HG02885 (cell line): ENCODE results near the gene POLA2.

Experiments
- ATAC-seq: cut with Tn5 transposase; IDR thresholded peaks from one replicate; pipeline ENCODE4 v1.9.1; 2021; ENCODE audit warnings: mild to moderate bottlenecking; ENCODE audit not compliant: unreplicated experiment, poor library complexity

POLA2 gene

DNA sequence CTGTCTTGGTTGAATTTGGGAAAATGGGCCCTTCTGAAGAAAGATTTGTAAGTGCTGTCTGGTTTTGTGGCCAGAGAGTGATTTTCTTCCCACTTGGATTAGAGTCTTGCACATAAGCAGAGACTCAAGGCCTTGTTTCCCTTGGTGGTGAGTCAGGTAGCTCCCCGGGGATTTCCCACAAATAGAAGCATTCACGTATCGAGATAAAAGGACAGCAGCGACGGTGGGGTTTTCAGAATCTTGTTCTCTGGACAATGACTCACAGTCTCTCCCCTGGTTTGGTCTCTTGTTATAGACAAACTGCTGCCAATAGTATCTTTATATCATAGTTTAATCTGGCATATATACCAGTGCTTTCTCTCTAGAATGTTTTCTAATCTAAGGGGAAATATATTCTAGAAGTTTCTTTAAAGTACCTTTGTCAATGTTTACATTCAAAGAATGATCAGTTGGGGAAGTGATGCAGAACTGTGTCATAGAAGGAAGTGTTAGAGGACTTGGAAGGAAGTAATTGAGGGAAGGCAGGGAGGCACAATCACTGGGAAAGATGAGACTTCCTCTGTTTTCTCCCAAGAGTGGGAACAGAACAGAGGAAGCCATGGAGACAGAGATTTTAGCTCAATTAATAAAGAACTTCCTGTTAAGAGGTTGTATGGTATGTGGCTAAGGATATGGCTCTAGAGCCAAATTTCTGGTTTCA lies 18.1 kb downstream of the POLA2 start:
- no peak for ATAC-seq

DNA sequence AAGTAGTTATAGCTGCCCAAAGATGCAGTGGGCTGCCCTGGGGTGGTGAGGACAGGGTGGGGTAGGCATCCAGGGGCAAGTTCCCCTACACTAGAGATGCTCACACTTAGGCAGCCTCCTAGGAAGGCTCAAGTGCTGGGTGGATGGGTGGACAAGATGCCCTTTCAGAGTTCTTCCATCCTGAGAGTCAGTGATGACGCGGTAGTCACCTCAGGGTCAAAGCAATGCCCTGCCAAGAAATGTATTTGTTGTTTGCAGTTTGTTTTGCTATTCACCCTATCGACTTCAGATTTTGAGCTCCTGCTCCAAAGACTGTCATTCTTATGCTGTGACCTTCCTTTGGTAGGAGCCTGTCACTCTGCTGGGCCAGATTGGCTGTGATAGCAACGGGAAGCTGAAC lies 18.9 kb downstream of the POLA2 start:
- no peak for ATAC-seq

DNA sequence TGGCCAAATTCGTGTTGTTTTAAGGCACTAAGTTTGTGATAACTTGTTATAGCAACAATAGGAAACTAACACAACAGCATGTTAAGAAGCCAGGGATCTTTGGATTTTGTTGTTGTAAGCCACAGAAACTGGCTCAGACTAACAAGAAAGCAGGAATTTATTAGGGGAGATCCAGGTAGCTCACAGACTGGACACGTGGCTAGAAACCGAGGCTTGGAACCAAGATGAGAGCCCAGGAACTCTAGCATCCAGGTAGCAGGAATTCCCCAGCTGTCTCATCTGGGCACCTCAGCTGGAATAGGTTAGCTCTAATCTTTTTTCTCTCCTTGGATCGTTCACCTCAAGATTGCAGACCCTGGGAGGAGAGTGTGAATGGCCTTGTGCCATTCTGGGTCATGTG lies 24.9 kb downstream of the POLA2 start:
- ATAC-seq, result no peak

DNA sequence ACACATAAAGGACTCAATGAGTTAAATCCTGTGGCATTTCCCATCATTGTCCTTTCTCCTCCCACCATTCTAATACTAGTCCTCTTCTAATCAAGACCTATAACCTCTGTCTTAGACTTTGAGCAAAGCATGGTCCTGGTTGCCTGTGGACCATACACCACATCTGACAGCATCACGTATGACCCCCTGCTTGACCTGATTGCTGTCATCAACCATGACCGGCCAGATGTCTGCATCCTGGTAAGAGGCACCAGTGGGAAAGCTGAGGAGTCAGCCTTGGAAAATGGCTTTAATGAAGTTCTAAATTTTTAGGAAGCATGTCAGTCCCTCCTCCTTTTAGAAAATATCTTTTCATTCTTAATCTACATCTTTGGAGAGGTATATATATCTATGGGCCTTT lies 25.8 kb downstream of the POLA2 start:
- ATAC-seq, result no peak

DNA sequence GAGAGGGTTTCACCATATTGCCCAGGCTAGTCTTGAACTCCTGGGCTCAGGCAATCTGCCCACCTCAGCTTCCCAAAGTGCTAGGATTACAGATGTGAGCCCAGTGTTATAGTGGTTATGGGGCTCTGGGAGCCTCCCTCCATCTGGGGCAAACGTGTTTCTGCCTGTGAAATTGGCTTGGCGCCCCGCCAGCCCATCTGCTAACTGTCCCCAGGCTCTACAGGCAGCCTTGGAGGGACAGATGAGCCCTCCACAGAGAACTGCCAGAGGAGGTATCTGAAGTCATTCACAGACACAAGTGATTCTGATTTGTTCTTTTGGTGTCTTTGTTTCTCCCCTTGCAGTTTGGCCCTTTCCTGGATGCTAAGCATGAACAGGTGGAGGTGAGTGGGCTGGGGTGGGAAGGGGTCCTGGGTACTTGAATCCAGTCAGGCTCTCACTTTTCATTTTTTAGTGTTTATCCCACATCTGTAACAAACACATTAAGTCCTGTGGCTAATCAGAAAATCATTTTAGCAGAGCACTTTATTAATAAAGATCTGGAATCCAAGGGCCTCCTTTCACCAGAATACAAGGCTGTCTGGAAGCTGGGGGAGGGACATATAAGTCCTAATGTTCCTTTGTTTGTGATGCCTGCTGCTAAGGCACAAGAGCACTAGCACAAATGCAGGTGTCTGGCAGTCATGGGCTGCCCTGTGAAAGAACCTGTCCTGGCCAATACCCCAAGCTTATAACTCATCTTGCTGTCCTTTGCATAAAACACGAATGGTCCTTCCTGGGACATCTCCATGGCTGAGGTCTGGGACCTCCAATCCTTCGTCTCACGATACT lies 27.2 kb downstream of the POLA2 start:
- no peak for ATAC-seq

DNA sequence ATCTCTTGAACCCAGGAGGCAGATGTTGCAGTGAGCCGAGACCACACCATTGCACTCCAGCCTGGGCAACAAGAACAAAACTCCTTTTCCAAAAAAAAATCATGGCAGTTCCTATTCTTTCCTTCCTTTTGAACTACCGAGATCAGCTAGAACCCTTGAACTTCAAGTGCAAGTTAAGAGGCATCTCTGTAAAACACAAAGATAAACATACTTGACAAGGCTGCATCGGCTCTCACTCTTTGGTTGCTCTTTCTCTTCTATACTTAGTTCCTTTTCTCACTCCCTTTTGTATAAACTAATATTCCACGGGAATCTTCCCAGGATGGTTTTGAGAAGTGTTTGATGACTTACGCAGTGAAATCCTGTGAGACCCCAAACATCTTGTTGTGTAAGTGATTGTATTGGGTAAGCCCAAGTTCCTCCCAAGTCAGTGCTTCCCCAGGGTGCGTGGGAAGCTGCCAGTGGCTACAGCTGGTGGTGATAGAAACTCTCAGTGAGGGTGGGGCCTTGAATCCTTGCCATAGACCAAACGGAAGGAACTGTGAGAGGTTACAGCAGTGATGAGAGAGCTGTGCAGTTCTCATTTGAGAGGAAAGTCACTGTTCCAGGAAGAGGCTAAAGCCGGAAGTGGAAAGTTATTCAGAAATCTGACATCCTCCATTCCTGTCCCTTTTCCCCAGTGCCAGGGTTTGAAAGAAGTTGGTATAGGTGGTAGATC lies 28.8 kb downstream of the POLA2 start:
- ATAC-seq, result no peak

DNA sequence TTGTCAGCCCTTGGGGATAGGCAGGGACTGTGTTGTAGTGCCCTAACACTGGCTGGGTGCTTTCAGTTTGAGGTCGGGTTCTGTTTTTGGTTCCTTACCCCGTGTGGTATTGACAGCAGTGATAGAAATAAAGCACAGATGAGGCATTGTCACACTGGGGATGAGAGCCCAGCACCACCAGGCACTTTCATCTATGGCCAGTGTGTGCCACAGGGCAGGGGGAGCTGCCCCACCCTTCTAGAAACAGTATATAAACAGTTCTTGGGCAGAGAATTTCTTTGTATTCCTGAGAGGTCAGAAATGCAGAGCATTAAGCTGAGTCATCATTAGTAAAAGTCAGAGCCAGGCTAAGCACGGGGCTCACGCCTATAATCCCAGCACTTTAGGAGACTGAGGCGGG lies 29.9 kb downstream of the POLA2 start:
- no peak for ATAC-seq

DNA sequence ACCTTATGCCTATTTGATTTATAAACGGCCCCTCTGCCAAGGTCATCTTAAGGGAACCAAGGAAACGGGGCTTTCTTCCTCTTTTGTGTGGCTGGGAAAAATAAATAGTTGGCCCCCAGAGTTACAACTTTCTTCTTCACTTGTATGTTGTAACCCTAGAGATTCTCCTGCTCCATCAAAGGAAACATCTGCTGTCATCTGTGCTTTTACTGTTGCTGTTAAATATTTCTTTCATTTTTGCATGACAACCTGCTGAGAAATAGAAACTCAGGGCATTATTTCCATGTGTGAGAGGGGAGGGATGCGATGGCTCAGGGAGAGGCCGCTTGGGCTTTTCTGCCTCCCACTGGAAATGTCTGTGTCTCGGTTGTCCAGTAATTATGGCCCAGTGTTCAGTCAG lies 31.1 kb downstream of the POLA2 start:
- ATAC-seq, result no peak

DNA sequence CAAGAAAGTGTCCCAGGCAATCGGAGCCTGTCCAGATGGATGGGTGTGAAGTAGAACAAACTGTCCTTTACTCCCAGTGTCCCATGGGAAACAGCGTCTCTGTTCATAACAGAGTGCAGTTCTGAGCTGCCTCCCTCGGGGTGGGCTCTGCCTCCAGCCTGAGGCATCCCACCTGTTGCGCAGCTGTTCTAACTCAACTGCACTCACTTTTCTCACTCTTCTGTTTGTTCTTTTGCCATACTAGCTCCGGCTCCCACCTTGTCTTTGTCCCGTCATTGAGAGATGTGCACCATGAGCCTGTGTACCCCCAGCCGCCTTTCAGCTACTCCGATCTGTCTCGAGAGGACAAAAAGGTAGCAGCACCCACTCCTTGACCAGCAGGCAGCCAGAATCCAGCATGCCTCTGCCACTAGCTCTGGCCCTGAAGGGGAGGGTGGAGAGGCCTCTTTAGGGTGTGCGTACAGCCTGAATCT lies 32.2 kb downstream of the POLA2 start:
- ATAC-seq, result no peak

DNA sequence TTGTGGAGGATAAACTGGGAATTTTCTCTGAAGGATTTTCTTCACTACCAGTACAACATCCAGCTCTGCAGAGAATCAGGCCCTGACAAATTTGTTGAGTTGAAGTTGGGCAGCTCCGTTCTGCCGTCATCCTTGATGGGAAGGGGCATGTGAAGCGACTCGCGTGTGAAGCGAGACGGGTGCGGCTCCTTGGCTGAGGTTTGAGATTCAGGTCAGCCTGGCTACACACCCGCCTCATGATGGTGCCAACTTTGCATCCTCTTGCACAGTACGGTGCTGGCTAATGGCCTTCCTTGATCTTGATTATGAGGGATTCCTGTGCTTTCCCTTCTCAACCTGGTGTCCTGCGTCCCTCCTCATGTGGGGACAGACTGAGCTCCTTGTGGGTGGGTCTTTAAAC lies 33.2 kb downstream of the POLA2 start:
- ATAC-seq, result no peak

DNA sequence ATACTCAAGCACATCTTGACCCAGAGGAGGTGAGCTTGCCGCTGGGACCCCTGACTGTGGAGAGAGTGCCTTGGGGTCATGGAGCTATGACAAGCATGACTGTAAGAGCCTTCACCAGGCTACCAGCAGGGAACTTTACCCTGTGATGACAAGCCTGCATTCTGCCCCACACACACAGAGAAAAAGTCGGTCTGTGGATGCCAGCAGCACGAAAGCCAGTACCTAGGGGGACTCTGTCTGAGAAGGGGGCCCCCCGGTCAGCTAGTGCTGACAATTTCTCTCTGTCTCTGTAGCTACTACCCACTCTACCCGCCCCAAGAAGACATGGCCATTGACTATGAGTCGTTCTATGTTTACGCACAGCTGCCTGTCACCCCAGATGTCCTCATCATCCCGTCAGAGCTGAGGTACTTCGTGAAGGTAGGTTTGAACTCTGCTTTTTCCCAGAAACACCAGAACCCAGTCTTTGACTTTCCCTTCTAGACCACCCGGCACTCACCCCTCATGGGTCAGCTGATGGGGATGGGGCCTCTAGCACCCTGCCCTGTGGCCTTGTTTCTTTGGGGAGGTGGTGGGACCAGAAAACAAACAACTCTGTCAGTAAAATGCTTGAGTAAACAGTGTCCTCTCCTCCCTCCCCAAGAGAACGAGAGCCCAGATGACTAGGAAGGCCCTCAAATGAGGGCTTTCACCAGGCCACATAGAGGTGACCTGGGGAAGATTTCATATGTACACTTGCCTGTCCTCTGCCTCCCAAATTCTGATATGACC lies 34.0 kb downstream of the POLA2 start:
- no peak for ATAC-seq

DNA sequence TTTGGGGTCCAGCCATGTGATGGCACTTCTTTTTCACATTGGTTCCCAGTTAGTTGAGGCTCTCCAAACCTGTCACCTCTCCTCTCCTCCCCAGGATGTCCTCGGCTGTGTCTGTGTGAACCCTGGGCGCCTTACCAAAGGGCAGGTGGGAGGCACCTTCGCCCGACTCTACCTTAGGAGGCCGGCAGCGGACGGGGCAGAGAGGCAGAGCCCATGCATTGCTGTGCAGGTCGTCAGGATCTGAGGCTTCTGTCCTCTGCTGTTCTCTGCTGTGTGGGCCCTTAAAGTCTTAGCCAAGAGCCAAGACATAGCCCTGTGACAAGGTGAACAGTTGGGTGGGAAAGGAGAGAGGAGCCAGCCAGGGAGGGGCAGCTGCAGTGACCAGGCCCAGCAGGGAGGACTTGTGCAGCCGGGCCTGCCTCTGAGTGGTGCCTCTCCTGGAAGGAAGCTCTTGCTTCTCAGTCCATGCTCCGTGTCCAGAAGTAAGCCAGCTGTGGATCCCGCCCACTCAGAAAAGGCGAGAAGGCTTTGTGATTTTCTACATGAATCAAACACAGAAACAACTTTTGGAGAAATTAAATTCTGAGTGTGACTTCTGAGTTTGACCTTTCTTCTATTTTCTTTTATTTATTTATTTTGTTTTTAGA lies 35.4 kb downstream of the POLA2 start:
- no peak for ATAC-seq

DNA sequence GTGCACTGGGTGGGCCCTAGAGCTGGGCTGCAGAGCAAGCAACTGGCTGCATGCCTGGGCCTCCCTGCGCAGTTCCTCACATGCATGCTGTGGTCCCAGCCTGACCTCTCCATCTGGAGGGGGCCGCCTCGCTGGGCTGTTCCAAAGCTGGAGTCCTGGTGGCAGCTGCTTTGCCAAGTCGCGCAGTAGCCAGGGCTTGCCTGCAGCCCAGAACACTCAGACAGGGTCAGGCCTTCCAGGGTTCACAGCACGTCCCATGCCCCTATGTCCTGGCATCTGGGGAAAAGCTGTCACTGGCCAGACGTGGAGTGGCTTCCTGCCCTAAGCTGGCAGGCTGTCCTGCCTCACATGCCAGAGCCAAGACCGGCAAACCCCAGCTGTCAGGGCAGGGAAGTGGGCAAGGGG lies 36.4 kb downstream of the POLA2 start:
- no peak for ATAC-seq

DNA sequence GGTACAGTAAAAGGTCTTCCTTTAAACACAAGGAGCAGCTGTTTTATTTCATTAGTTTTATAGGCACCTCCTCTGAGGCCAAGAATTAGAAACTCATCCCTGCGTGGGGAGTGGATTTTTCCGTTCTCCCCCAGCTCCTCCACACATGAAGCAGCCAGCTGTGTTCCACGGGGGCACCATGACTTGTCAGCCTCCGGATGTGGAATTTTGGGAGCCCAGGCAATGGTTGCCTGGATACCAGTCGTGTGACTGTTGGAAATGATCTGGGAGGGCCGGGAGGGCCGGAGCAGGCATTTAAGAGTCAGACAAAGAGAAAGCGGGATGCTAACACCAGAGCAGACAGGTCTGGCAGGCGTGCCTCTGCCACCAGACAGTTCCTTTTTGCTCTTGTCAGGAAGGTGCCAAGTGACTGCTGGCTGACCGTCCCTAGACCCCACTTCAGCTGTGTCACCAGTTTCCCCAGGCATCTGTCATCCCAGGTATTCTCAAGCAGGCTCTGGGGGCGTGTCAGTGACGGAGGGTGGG lies 37.0 kb downstream of the POLA2 start:
- ATAC-seq, result no peak

DNA sequence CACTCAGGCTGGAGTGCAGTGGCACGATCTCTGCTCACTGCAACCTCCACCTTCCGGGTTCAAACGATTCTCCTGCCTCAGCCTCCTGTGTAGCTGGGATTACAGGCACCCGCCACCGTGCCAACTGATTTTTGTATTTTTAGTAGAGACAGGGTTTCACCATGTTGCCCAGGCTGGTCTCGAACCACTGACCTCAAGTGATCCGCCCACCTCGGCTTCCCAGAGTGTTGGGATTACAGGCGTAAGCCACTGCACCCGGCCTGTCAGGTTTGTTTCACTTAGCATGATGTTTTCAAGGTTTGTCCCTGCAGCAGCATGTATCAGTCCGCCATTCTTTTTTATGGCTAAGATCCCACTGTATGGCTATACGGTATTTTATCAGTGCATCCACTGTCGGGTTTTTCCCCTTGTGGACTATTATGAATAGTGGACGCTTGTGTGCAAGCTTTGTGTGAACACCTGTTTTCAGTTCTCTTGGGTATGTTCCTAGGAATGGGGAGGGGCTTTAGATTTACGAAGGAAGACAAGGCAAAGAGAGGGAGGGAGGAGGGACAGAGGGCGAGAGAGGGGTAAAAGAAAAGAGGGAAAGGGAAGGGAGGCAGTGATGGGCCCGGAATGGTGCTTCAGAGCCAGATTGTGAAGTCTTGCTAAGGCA lies 39.0 kb downstream of the POLA2 start:
- no peak for ATAC-seq

DNA sequence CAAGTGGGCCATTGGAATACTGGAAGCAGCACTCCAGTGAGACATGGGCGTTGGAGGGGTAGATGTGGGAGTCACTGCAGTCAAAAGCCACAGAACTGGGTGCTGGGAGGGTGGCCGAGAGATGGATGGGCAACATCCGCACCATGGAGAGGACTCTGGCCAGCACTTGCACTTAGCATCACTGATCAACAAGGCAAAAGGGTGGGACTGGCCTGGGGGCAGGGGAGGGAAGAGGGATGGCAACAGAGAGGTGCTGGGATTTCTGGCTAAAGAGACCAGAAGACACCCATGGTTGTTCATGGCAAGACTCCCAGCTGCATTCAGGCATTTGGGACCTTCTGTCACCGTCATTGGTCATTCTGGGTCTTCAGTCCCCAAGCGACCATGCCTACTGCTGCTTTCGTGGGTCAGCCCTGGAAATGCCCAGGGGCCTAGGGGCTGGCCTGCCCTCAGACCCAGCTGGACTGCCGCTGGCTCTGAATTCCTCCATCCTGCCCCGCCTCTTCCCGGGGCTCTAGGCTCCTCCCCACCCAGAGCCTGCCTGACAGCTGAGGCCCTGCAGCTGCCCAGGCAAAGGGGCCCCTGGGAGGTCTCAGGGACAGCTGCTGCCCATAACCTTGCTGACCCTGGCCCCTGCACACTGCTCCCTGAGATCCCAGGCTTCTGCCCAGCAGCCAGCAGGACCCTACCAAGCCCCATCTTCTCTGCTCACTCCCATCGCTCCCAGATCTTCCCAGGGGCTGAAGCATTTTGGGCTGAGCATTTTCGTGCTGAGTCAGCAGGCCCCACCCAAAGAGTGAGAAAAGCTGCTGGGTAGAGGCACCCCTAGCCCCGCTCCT lies 39.9 kb downstream of the POLA2 start:
- no peak for ATAC-seq

DNA sequence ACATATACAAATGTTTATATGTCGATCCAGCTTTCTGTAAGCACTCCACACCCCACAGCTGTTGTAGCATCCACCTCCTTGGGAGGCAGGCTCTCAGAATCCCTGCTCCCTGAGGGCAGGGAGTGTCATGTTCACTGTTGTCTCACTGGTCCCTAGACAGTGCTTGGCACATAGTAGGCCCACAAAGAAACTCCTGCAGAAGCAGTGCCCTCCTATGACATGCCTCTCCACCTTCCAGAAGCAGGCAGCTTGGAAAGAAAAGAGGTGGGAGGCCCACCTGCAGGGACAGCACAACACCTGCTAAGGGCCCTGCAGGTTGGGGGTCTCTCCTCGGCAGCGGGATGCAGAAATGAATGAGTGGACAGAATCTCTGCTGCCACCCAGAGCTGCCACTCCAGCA lies 41.8 kb downstream of the POLA2 start:
- no peak for ATAC-seq

DNA sequence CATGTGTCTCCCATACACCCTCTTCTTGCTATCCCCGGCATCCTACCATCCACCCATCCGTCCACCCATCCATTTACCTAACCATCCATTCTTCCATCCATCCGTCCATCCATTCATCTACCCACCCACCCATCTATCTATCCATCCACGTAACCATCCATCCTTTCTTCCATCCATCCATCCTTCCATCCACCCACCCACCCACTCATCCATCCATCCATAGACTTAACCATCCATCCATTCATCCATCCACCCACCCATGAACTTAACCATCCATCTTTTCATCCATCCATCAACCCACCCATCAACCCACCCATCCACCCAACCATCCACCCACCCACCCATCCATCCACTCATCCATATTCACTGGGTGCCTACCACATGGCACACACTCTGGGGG lies 42.3 kb downstream of the POLA2 start:
- ATAC-seq, result no peak
